GM19023 (cell line): ENCODE data around the gene ZNF554.
"Not testable (repeated sequence)": the region's sequence is repeated elsewhere in the genome, so short reads cannot be mapped to it uniquely, and the experiment has no call there.

Experiments
- ATAC-seq: cut with Tn5 transposase; IDR thresholded peaks from one replicate; pipeline ENCODE4 v1.9.1; 2021; ENCODE audit warnings: mild to moderate bottlenecking, moderate library complexity; ENCODE audit not compliant: unreplicated experiment

Gene ZNF554

DNA sequence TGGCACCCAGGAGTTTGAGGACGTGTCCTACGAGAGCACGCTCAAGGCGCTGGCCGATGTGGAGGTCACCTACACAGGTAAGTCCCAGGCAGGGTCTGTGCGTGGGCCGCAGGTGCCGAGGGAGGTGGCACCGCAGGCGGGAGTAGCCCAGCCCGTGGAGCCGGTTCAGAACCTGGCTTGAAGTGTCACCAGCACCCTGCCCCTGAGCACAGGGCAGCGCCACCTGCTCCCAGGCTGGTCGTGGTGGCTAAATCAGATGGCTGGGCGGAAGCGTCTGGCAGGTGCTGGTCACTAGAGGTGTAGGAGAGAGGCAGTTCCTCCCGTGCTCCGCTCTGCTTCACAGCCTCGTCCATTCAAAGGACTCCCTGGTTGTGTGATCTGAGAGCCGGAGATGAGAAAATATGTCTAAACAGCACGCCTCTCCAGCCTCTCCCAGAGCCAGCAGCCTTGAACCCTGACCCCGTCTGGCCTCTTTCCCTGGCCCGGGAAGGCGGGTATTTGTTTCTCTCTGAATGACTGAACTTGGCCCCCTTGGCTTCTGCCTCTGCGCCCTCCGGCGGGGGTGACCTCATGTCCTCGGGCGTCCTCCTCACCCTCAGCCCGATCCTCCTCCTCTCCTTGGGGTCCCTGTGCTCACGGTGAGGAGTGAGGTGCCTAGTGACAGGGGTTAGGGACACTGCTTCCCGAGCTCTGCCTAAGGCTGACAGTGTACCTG lies 29.0 kb upstream of the ZNF554 start:
- no peak for ATAC-seq

DNA sequence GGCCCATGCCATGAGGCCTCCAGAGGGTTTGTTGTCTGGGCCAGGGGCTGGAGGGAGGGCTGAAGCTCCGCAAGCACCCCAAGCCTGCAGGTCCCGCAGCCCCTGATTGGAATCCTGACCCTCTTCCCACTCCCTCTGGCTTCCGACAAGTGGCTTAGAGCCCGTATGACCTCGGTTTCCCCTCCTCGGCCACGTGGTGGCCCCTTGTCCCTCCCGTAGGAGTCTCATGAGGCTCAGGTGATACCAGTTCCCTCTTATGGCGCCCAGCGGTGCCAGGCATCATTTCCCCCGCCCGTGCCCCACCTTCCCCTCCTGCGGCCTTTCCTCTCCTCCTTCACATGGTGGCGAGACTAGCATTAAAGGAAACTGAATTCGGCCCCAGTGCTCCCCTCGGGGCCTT lies 28.2 kb upstream of the ZNF554 start:
- ATAC-seq, result no peak

DNA sequence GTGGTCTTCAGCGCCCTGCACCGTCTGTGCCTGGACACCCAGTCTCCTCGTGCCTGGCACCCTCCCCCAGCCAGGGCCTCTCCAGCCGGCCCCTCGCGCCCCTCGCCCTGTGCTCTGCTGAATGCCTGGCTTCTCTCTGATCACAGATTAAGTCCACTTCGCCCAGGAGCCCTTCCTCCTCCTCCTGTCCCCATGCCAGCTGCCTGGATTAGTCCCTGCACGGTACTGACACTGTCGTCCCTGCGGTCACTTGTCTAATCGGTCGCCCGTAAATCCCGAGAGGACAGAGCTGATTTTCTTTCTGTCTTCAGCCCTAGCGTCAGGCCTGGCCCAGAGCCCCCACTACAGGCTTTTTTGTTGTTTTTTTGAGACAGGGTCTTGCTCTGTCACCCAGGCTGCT lies 27.8 kb upstream of the ZNF554 start:
- no peak for ATAC-seq

DNA sequence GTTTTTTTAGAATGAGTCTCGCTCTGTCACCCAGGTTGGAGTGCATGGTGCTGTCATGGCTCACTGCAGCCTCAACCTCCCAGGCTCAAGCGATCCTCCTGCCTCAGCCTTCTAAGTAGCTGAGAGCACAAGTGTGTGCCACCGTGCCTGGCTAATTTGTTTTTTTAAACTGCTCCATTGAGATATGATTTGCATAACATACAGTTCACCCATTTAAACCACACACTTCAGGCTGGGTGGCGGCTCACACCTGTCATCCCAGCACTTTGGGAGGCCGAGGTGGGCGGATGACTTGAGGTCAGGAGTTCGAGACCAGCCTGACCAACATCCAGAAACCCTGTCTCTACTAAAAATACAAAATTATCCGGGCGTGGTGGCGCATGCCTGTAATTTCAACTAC lies 27.0 kb upstream of the ZNF554 start:
- ATAC-seq, result not testable (repeated sequence)

DNA sequence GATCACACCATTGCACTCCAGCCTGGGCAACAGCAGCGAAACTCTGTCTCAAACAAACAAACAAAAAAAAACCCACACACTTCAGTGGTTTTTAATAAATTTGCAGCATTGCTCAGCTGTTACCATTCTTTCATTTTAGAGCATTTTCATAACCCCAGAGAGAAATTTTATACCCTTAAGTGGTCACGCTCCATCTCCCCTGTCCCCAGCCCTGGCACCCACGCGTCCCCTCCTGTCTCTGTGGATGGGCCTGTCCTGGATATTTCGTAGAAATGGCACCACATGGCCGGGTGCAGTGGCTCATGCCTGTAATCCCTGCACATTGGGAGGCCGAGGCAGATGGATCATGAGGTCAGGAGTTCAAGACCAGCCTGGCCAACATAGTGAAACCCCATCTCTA lies 26.5 kb upstream of the ZNF554 start:
- no peak for ATAC-seq

DNA sequence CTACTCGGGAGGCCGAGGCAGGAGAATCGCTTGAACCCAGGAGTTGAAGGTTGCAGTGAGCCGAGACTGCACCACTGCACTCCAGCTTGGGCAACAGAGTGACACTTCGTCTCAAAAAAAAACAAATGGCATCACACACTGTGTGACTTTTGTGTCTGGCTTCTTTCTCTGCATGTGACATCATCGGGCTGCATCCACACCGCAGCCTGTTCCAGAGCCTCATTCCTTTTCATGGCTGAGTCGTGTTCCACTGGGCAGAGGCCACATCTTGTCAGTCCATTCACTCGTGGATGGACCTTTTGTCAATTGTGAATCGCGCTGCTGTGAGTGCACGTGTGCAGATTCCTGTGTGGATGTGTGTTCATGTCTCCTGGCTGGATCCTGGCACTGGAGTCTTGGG lies 26.1 kb upstream of the ZNF554 start:
- ATAC-seq, result no peak

DNA sequence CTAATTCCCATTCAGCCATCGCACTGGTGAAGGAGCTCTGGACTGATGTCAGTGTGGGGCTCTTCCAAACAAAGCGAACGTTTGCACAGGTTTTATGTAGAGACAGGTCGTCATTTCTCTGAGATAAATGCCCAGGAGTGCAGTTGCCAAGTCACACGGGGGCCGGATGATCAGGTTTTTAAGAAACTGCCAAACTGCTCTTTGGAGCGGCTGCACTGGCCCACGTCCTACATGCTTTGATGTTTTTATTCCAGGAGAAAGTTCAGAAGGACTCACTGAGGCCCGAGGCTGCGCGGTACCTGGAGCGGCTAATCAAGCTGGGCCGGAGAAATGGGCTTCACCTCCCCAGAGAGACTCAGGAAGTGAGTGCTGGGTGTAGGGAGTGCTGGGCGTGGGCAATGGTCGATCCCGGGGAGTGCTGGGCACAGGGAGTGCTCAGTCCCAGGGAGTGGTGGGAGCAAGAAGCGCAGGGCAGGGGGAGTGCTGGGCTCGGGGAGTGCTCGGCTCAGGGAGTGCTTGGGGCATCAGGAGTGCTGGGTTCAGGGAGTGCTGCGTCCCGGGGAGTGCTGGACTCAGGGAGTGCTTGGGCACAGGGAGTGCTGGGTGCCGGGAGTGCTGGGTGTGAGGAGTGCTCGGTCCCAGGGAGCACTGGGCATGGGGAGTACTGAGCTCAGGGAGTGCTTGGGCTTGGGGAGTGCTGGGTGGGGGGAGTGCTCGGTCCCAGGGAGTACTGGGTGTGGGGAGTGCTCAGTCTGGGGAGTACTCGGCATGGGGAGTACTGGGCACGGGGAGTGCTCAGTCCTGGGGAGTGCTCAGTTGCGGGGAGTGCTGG lies 23.6 kb upstream of the ZNF554 start:
- no peak for ATAC-seq

DNA sequence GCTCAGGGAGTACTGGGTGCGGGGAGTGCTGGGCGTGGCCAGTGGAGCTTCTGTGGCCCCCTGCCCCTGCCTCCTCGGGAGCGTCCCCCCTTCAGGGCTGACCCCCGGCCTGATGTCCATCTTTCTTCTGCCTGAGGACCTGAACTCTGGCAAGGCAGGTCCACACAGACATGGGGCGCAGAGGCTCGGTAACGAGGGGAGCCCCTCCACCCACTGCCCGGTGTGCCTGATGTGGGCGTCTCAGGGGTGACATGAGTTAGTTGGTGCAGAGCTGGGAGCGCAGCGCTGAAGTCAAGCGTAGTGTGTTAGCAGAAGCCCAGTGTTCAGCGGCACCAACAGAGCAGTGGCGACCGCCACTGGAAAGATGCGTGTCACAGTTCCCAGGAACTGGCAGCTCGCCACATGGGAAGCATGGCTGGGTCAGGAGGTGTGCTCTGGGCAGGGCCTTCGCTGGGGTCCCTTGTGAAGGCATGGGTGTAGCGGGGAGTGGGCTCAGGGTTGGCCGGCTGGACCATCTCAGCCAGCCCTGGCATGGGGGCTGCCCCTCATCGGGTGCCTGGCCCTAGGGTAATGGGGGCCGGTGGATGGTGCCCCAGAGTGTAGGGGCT lies 22.9 kb upstream of the ZNF554 start:
- no peak for ATAC-seq

DNA sequence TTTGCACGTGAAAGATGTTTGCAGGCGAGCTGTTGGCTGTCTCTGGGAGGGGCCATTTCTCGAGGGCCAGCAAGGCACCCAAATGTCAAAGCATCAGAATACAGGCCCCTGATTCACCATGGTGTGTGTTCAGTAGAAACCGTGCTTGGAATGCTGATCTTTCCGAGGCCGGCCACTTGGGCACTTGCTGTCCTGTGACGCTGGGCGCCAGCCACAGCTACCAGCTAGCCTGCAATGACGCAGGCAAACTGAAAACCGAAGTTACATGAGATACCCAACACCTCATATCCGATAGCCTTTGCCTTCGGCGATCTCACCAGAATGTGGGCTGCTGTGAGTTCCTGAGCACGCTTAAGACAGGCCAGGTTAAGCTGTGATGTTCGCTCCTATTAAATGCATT lies 22.4 kb upstream of the ZNF554 start:
- no peak for ATAC-seq

DNA sequence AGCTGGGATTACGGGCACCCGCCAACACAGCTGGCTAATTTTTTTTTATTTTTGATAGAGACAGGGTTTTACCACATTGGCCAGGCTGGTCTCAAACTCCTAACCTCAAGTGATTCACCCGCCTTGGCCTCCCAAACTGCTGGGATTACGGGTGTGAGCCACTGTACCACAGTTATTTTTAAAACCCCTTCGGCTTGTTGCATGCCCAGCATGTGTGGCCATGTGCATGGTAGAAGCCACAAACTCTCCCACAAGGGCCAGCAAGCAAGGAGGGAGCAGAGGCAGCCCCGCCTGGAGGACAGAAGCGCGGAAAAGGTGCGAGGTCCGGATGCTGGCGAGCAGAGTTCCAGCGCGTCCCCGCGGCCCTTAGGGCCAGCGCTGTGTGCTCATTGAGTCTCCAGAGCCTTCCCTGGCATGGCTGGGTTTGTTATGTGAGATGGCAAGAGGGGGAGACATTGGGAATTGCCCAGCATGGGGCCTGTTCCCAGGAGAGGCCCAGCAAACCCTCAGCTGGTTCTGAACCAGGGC lies 21.4 kb upstream of the ZNF554 start:
- ATAC-seq, result no peak

DNA sequence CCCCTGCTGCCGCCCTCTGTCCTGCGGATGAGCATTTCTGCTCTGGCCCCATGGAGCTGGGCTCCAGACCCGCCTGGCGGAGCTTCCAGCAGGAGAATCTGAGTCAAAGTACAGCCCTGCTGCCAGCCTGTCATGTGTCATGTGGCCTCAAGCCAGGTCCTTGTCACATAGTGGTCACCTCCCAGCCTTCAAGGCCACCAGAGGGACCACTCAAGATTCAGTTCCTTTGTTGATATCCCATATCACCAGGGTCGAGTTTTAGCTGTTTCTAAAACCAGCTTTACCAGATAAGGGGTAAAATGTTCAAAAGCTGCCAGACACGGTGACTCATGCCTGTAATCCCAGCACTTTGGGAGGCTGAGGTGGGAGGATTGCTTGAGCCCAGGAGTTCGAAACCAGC lies 20.9 kb upstream of the ZNF554 start:
- no peak for ATAC-seq

DNA sequence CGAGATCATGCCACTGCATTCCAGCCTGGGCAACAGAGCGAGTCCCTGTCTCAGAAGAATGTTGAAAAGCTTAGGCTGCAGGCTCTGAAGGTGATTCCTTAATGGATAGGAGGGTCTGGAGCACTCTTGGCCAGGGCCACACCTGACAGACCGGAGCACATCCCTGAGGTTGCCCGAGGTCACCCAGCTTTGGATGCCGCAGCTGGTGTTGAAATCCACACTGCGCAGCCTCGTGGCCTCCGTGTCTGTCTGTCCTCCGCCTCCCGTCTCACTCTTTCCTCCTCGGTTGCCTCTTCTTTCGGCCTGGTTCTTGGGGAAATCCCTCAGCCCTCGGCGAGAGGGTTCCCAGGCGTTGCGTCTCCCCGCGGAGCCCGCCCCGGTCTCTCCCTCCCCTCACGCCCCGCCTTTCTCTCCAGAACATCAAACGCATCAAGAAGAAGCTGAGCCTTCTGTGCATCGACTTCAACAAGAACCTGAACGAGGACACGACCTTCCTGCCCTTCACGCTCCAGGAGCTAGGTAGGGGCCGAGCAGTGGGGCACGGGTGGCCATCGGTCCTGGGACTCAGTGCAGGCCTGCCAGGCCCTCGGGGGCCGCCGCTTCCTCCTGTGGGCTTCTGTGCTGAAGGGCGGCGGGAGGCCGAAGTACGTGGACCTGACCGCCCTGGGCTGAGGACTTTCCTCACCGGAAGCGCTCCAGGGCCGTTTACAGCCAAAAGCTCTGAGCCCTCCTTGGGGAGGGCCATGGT lies 20.2 kb upstream of the ZNF554 start:
- ATAC-seq, result no peak

DNA sequence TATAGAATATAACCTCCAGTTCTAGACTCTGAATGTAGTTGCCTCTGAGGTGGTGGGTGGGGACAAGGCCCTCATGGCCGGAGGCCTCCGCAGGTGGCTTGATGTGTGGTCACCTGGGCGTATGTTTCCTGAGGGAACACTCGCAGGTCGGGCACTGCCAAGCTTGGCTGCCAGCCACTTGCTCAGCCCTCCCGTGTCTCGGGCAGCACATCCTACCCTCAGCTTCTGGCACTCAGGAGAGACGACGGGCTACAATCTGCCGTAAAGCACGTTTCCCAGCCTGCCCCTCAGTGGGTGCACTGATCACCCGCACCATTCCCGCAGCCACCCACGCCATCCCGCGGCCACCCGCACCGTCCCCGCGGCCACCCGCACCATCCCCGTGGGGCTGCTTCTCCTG lies 19.2 kb upstream of the ZNF554 start:
- ATAC-seq, result no peak

DNA sequence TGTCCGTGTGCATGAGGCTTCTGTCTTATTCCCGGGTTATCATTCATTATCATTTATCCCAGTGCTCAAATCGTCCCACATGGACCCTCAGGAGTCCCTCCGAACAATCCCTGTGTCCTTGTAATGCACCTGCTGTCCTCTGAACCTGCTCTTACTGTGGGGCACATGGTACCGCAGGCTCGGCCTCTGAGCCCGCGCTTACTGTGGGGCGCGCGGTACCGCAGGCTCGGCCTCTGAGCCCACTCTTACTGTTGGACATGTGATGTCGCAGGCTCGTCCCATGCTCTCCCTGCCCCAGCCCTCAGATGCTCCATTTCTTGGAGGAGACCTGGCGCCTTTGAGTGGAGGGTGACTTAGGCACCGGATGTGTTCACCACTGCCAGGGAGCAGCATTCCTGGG lies 16.8 kb upstream of the ZNF554 start:
- no peak for ATAC-seq

DNA sequence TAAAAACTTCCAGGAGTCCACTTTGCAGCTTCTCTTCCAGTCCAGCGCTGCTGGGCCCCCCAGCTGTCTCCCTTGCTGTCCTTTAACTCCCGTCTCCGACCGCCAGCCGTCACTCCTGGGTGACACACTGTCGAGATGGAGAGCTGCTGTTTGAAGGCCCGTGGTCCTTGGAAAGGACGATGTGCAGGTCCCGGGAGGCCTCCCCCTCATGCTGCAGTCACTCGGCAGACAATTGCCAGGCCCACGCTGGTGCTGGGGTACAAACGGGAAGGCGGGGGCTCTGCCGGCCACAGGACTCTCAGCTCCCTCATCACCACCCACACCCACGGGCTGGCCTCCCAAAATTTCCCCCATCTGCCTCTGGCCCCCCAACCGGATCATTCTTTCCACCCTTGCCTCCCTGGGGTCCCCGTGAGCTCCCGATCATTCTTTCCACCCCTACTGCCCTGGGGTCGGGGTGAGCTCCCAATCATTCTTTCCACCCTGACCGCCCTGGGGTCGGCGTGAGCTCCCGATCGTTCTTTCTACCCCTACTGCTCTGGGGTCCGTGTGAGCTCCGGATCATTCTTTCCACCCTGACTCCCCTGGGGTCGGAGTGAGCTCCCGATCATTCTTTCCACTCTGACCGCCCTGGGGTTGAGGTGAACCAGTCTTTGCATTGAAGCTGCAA lies 16.0 kb upstream of the ZNF554 start:
- no peak for ATAC-seq

DNA sequence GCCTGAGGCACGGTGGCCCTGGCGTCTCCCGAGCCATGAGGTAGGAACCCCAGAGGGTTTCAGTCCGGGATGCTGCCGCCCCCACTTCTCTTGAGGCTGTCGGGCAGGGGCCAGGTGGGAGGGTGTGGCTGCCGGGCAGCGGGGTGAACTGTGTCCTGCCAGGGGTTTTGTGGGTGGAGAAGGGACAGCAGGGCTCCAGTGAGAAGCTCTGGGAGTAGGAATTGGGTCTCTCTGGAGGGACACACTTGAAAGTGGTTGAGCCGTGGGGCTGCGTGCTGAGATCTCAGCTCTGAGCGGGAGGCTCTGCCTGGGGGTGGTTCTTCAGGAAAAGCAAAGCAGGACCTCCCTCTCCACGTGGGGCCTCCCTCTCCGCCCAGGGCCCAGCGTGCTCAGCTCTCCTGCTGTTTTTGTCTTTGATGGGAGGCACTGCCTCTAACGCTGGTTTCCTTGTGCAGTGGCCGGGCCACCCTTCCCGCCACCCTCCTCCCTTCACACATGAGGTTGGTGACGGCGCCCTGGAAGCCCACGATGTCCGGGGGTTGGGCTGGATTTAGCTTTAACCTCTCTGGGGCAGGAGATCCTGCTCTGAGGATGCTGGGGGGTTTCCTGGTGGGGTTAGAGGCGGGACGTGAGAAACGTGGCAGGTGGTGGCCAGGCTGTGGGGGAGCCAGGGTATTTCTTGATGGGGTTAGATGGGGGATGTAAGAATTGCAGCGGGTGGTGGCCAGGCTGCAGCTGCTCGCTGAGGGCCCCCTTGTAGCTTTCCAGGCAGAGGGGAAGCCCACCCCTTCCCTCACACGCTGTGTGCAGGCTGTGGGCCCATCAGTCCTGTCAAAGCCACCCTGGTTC lies 15.3 kb upstream of the ZNF554 start:
- no peak for ATAC-seq

DNA sequence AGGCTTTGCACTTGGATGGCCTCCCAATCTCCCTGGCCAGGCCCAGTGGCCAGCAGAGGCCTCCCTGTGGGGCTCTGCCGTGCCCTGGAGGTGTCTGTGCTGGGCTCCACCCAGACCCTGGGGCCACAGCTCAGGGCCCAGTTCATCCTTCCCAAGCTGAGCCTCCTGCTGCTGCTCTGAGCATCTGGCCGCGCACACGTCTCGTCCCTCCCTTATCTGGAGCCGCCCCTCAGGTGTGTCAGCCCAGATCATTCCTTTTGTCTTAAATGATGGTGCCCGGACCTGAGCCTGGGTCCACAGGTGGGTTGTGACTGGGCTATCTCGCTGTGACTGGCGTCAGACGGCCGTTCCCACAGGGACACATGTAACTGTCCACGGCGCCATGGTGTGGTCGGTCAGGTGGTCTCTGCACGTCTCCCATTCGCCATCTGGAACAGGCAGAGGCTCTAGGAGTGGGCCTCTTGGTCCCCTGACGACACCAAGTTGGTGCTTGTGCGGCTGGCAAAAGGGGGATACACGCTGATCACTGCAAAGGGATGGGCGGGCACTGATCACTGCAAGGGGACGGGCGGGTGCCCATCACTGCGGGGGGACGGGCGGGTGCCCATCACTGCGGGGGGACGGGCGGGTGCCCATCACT lies 14.3 kb upstream of the ZNF554 start:
- ATAC-seq, result no peak

DNA sequence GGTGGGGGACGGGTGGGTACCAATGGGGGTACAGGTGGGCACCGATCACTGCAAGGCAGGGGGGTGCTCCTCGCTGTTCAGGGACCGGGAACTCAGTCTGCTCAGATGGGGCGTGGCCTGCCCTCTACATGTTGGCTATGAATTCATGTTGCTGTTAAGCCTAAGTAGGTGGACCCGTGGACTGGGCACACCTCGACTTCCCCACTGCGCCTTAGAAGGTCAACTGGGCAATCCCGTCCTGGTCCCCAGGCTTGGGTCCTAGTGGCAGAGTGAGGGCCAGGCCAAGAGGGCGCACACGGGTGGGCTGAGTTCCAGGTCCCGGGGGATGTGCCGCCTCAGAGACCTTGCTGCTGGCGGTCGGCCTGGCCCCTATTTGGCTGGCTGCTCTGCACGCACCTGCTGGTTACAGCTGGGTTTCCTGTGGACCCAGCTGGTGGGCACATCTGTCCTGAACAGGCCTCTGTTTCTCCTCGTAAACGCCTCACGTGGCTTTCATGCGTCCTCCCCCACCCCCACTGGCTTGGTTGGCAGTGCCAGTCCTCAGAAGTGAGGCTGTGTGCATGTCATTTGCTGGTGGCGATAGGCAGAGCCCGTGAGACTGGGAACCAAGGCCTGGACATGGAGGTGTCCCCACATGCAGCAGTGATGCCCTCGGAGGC lies 13.5 kb upstream of the ZNF554 start:
- no peak for ATAC-seq
